GM23248 (cell line): ENCODE results near the gene SSNA1.

Experiments used
- EZH2 ChIP-seq: fragments of 200-600 bp; sonication (generic); IDR thresholded peaks from 2 replicates; pipeline ENCODE4 v1.6.1; 2018; ENCODE audit warnings: antibody characterized with exemption, mild to moderate bottlenecking; ENCODE audit not compliant: insufficient read depth, poor library complexity, severe bottlenecking
- EZH2phosphoT487 ChIP-seq: fragments of 200-600 bp; sonication (generic); IDR thresholded peaks from 2 replicates; pipeline ENCODE4 v1.6.1; 2018; ENCODE audit warnings: antibody characterized with exemption, moderate library complexity, mild to moderate bottlenecking, low read depth; ENCODE audit not compliant: insufficient read depth

DNA sequence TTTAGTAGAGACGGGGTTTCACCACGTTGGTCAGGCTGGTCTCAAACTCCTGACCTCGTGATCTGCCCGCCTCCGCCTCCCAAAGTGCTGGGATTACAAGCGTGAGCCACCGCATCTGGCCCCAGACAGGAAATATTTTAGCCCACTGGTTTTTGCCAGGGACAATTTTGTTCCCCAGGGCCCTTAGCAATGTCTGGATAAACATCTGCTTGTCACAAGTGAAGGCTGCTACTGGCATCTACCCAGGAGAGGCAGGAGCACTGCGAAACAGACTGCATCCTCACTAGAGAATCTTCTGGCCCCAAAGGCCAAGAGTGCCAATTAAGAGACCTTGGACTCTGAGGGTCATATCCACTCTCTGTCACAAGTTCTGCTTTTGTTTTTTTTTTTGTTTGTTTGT lies 14.5 kb downstream of the SSNA1 start:
- TF ChIP-seq EZH2 (no peak), EZH2phosphoT487 (no peak)
